Prostate gland (tissue), 2 donors: ENCODE measurements around the gene AP2B1. TPM values are rescaled to one million over a fixed set of nuclear protein-coding genes. Genes with fewer than 3 reads are reported as not detected.

ENCODE experiments used
- DNase-seq: peaks from one replicate; pipeline ENCODE4 v3.0.0-alpha.2; 2019; ENCODE audit warnings: low spot score
- H3K27ac ChIP-seq, 2 donors: fragments of 200-600 bp; sonication (generic); 2 replicates each; pipeline ENCODE4 v1.5.1; 2017 to 2019
- H3K27me3 ChIP-seq: fragments of 200-600 bp; sonication (generic); replicated peaks from 2 replicates; pipeline ENCODE4 v1.5.1; 2019; ENCODE audit not compliant: insufficient read depth
- H3K36me3 ChIP-seq, 2 donors: fragments of 200-600 bp; sonication (generic); 1 replicate in 1 of 2; 2 replicates in 1 of 2; pipeline versions ENCODE4 v1.5.1 to v1.8.1; 2017 to 2019
- H3K4me1 ChIP-seq: fragments of 200-600 bp; sonication (generic); replicated peaks from 2 replicates; pipeline ENCODE4 v1.5.1; 2019
- H3K4me3 ChIP-seq, 2 donors: fragments of 200-600 bp; sonication (generic); 2 replicates each; pipeline ENCODE4 v1.5.1; 2017 to 2019
- H3K9me3 ChIP-seq: fragments of 200-600 bp; sonication (generic); 2 replicates; pipeline ENCODE4 v1.5.1; 2017
- POLR2A ChIP-seq: fragments of 450-650 bp; IDR thresholded peaks from one replicate; pipeline ENCODE4 v1.6.1; 2016; ENCODE audit warnings: antibody characterized with exemption, mild to moderate bottlenecking
- POLR2AphosphoS5 ChIP-seq: sonication (generic); formaldehyde crosslinking; IDR thresholded peaks from one replicate; pipeline ENCODE4 v1.6.1; 2017; ENCODE audit warnings: antibody characterized with exemption
- WGBS: methylation state at CpG from one replicate; pipeline ENCODE4 v1.1.5; 2018; 5-methylcytosine and 5-hydroxymethylcytosine counted together
- intact Hi-C: fragments of 100-400 bp; cut with DNase I; formaldehyde crosslinking; loops from one replicate; pipeline ENCODE4 v1.14.2; 2022
- total RNA-seq, 2 donors: library from RNA; depleted of rRNA; stranded (reverse); fragments of >200 nt; gene quantifications; one replicate each; pipeline ENCODE4 v1.1.0, GENCODE V29; 2016
- TF ChIP-seq, protein P1 (sequence below), 4 experiments: fragments of 200-600 bp in 2 of 4; fragments of 450-650 bp in 2 of 4; sonication (generic) in 2 of 4; IDR thresholded peaks; 1 replicate in 3 of 4; 2 replicates in 1 of 4; pipeline ENCODE4 v1.5.1; 2016 to 2019; ENCODE audit warnings: antibody characterized with exemption in 4 of 4, mild to moderate bottlenecking in 2 of 4, moderate library complexity in 2 of 4

The AP2B1 gene
- total RNA-seq, 2 donors from 2014 or later = 66.8 to 92.9 TPM

DNA sequence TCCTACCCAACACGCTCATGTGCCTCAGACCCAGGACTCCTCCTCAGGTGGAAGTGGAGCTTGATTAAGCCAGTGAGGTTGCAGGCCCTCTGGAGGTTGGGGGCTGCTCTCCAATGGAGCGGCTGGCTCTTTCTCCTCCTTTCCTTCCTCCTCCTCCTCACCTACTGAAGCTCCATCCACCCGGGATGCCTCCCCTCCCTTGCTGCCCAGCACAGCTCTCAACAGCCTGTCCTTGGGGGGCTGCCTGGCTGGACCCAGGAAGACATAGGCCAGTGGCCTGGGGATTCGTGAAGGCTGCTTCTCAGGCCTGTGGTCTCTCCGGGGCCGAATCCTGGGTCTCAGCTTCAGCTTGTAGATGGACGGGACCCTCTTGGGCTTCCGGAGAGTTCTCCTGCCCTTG lies 157.7 kb downstream of the AP2B1 start:
- Histone ChIP-seq H3K9me3 (no peaks in the 10 kb centered on the region), H3K36me3 (no peaks in the 10 kb centered on the region), H3K4me3 (no peak overlapping the region), H3K27me3 (peaks cover 13% of the 10 kb centered on the region), H3K27ac (no peak overlapping the region), H3K4me1 (no peaks in the 10 kb centered on the region)
- no peak for DNase-seq
- no peak for TF ChIP-seq POLR2AphosphoS5
- TF ChIP-seq, protein P1, sequence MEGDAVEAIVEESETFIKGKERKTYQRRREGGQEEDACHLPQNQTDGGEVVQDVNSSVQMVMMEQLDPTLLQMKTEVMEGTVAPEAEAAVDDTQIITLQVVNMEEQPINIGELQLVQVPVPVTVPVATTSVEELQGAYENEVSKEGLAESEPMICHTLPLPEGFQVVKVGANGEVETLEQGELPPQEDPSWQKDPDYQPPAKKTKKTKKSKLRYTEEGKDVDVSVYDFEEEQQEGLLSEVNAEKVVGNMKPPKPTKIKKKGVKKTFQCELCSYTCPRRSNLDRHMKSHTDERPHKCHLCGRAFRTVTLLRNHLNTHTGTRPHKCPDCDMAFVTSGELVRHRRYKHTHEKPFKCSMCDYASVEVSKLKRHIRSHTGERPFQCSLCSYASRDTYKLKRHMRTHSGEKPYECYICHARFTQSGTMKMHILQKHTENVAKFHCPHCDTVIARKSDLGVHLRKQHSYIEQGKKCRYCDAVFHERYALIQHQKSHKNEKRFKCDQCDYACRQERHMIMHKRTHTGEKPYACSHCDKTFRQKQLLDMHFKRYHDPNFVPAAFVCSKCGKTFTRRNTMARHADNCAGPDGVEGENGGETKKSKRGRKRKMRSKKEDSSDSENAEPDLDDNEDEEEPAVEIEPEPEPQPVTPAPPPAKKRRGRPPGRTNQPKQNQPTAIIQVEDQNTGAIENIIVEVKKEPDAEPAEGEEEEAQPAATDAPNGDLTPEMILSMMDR (IDR thresholded peaks at IDR 0.05) = no peak
- no peak for TF ChIP-seq POLR2A
- 71% methylated on average over 8 of the region's 8 CpGs for WGBS
- intact Hi-C loops = no loop called here

DNA sequence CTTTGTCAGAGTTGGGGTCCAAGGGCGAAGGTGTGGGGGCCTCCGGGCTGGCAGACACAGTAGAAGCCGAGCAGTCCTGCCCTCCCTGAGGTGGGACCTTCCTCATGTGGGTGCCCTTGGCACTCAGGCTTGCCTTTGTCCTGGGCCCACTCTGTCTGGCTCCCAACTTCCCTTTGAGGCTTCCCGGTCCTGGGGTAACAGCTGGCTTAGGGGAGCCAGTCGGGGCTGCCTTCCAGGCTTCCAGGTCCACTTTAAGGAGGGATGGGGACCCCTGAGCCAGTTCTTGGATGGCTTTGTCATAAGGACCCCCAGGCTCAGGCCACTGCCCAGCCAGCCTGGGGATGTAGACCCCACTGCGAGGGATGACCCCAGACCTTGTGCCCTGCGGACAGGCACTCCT lies 158.1 kb downstream of the AP2B1 start:
- no peaks in the 10 kb centered on the region for H3K4me1 ChIP-seq
- WGBS = 81% methylated on average over 6 of the region's 7 CpGs
- H3K4me3 ChIP-seq = no peak overlapping the region
- no peak for DNase-seq
- H3K27me3 ChIP-seq = peaks cover 13% of the 10 kb centered on the region
- H3K9me3 ChIP-seq = no peaks in the 10 kb centered on the region
- TF ChIP-seq POLR2AphosphoS5 = no peak
- TF ChIP-seq, protein P1 (IDR thresholded peaks at IDR 0.05) = no peak
- H3K27ac ChIP-seq = no peak overlapping the region
- intact Hi-C loops = no loop called here
- H3K36me3 ChIP-seq = no peaks in the 10 kb centered on the region

DNA sequence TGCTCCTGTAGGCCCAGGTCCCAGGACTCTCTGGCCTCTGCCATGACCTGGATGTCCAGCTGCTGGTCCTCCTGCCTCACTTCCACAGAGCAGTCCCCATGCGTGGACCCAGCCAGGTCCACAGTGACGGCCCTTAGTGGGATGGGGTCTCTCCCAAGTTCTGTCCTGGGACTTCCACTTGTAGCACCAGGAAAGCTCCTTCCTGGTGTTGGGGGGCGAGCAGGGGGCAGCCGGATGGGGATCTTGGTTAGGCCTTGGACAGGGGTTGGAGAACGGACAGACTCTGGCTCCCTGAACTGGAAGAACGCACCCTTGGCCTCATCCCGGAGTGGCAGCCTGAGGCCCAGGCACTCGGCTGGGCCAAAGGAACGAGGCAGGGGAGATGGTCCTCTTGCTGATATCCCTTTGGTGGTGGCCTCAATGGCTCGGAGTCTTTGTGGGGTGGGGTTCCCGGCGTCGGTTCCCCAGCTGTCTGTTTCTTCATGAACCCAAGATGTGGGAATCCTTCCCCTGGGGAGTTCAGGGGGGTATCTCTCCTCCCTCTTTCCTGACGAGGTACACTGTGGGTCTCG lies 158.7 kb downstream of the AP2B1 start:
- peaks cover 15% of the 10 kb centered on the region for H3K27me3 ChIP-seq
- TF ChIP-seq POLR2A (no peak), POLR2AphosphoS5 (no peak)
- TF ChIP-seq, protein P1 (IDR thresholded peaks at IDR 0.05) = no peak
- intact Hi-C loops = loop anchor here (2.0 kb wide), 1 partner anchor 133 kb away; no protein-coding TSS in a partner anchor
- H3K36me3 ChIP-seq = no peaks in the 10 kb centered on the region
- H3K9me3 ChIP-seq = no peaks in the 10 kb centered on the region
- no peak overlapping the region for H3K27ac ChIP-seq
- H3K4me1 ChIP-seq = no peaks in the 10 kb centered on the region
- no peak for DNase-seq
- H3K4me3 ChIP-seq = no peak overlapping the region
- 84% methylated on average over 15 of the region's 15 CpGs for WGBS

DNA sequence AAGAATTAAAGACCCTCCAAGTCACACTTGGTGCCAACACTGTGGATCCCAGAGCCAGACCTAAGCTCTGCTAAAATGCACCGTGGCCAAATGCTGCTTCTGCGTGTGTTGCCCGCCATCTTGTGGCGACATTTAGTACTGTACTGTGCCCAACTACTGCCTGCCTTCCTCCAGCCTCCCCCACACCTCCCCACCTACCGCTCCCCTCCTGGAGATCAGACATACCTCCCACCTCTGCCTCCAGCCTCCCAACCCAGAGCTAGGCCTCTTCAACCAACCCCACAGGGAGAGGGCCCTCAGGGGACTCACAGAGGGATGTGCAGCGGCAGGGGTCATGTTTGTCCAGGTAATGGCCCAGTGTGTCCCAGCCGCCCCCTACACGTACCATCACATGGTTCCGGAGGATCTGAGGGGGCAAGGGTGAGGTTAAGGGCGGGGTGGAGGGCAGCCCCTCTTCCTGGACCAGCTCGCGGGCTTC lies 160.5 kb downstream of the AP2B1 start:
- Histone ChIP-seq H3K27ac (no peak overlapping the region), H3K36me3 (no peaks in the 10 kb centered on the region), H3K9me3 (no peaks in the 10 kb centered on the region), H3K4me3 (no peak overlapping the region), H3K27me3 (peaks cover 10% of the 10 kb centered on the region), H3K4me1 (no peaks in the 10 kb centered on the region)
- DNase-seq = peak; percentile 74
- 23% methylated on average over 12 of the region's 12 CpGs for WGBS
- intact Hi-C loops = loop anchor here (2.0 kb wide), 1 partner anchor 135 kb away; no protein-coding TSS in a partner anchor
- TF ChIP-seq POLR2A (no peak), POLR2AphosphoS5 (peak; percentile 32)
- TF ChIP-seq, protein P1 (IDR thresholded peaks at IDR 0.05) = peak; percentile 74 to 94 (median 90)

DNA sequence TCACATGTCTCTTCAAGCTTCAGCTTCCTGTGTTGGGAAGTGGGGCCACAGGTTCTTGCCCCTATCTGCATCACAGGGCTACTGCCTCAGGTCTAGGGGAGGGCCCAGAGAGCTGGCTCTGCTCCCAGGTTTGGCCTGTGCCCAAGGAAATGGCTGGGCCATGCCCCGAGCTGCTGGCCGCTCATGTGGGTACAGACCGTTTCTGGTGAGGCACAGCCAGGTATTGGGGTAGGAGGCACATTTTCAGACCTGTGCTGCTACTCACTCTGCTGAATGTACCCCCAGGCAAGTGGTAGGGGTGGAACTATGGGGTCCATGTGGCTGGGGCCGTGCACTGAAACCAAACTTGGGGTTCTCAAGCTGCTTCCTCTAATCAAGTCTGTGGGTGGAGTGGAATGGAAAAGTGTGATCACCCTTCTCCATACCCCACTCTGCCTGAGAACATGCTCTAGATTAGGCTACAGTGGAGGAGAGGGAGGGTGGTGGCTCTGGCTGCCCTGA lies 161.3 kb downstream of the AP2B1 start:
- 52% methylated on average over 3 of the region's 4 CpGs for WGBS
- intact Hi-C loops = no loop called here
- H3K27ac ChIP-seq = no peak overlapping the region
- H3K4me3 ChIP-seq = no peak overlapping the region
- peaks cover 4% of the 10 kb centered on the region for H3K27me3 ChIP-seq
- H3K4me1 ChIP-seq = no peaks in the 10 kb centered on the region
- TF ChIP-seq POLR2AphosphoS5 (no peak), POLR2A (no peak)
- TF ChIP-seq, protein P1 (IDR thresholded peaks at IDR 0.05) = no peak
- DNase-seq = no peak
- no peaks in the 10 kb centered on the region for H3K36me3 ChIP-seq
- H3K9me3 ChIP-seq = no peaks in the 10 kb centered on the region
